ENCODE results near the gene BAHCC1. TPM values are rescaled to one million over a fixed set of nuclear protein-coding genes. Genes with fewer than 3 reads are reported as not detected.

BAHCC1 gene
- total and polyA plus RNA-seq, 10 of the 15 experiments (the other 5 are each of a cell fraction or from before 2014, with no cell fraction given): 0.03 to 0.14 (median 0.11) TPM; not detected in 6

DNA sequence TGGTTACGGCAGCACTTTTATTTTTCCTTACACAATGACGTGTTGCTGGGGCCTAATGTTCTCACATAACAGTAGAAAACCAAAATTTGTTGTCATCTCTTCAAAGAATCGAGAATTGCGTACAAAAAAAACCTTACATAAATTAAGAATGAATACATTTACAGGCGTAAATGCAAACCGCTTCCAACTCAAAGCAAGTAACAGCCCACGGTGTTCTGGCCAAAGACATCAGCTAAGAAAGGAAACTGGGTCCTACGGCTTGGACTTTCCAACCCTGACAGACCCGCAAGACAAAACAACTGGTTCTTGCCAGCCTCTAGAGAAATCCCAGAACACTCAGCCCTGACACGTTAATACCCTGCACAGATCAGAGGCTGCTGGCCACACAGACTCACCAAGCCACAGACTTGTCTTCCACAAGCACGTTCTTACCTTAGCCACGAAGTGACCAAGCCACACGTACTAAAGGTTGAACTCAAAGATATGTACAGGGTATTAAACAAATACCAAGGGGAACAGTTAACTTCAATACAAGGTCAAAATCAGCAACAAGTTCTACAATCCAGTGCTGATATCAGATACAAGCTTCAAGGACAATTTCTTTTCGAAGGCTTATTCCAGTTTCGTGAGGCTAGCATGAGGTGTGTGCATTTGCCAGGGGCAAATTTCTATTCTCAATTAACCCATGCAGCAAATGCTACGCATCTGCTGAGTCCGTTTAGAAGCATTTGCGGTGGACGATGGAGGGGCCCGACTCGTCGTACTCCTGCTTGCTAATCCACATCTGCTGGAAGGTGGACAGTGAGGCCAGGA, 114.9 kb downstream of the BAHCC1 start:
- H4K20me1 ChIP-seq (ENCODE audit: control insufficient read depth, insufficient read depth): peaks cover 11% of the 10 kb centered on the region
- peak overlapping the region; percentile 31 for H3K27ac ChIP-seq (ENCODE audit: control insufficient read depth, insufficient read depth)
- peak overlapping the region; percentile 95 for H3K4me3 ChIP-seq
- H3K27me3 ChIP-seq (replicated peaks in 1 of 2; ENCODE audit: control insufficient read depth in 2 of 2, insufficient read depth in 2 of 2, low read length in 1 of 2): no peaks in the 10 kb centered on the region
- H3K9ac ChIP-seq (ENCODE audit: control insufficient read depth, insufficient read depth, low read length): peak overlapping the region; percentile 85
- intact Hi-C loops (cut with micrococcal nuclease; ENCODE audit: unreplicated experiment) (loop anchor here (10.0 kb wide), 1 partner anchor 255 kb away; no protein-coding TSS in a partner anchor), in situ Hi-C loops (cut with MboI) (no loop called here)
- H3K4me1 ChIP-seq (ENCODE audit: control insufficient read depth, insufficient read depth, low read length): no peaks in the 10 kb centered on the region
- under 1% methylated on average over 22 of the region's 22 CpGs for WGBS (ENCODE audit: insufficient coverage, insufficient replicate concordance, low lambda C conversion rate, missing lambda C conversion rate)
- TF ChIP-seq SMAD1 (IDR thresholded peaks at IDR 0.05; ENCODE audit: low read depth, partially characterized antibody) (peak; percentile 13), PAX5 (IDR thresholded peaks at IDR 0.05; ENCODE audit: borderline replicate concordance, low read depth, low read length) (peak; percentile 16; the same call in 1 of the 2 replicates), FOXK2 (IDR thresholded peaks at IDR 0.05) (no peak), HDAC6 (IDR thresholded peaks at IDR 0.05; ENCODE audit: unreplicated experiment) (no peak), TCF12 (IDR thresholded peaks at IDR 0.05; ENCODE audit: low read depth, low read length) (no peak), POLR2AphosphoS5 (IDR thresholded peaks at IDR 0.05; ENCODE audit: low read length) (peak; percentile 89), CUX1 (IDR thresholded peaks at IDR 0.05; ENCODE audit: insufficient replicate concordance, low read depth, low read length) (no peak), POLR2AphosphoS2 (IDR thresholded peaks at IDR 0.05; ENCODE audit: low read depth, low read length) (0 out of 2 replicates have a peak, but pooled peaks have one; percentile 30)
- TF ChIP-seq, protein P1, sequence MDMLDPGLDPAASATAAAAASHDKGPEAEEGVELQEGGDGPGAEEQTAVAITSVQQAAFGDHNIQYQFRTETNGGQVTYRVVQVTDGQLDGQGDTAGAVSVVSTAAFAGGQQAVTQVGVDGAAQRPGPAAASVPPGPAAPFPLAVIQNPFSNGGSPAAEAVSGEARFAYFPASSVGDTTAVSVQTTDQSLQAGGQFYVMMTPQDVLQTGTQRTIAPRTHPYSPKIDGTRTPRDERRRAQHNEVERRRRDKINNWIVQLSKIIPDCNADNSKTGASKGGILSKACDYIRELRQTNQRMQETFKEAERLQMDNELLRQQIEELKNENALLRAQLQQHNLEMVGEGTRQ (IDR thresholded peaks at IDR 0.05; ENCODE audit: borderline replicate concordance, low read depth, low read length): no peak
- TF ChIP-seq, protein P2, sequence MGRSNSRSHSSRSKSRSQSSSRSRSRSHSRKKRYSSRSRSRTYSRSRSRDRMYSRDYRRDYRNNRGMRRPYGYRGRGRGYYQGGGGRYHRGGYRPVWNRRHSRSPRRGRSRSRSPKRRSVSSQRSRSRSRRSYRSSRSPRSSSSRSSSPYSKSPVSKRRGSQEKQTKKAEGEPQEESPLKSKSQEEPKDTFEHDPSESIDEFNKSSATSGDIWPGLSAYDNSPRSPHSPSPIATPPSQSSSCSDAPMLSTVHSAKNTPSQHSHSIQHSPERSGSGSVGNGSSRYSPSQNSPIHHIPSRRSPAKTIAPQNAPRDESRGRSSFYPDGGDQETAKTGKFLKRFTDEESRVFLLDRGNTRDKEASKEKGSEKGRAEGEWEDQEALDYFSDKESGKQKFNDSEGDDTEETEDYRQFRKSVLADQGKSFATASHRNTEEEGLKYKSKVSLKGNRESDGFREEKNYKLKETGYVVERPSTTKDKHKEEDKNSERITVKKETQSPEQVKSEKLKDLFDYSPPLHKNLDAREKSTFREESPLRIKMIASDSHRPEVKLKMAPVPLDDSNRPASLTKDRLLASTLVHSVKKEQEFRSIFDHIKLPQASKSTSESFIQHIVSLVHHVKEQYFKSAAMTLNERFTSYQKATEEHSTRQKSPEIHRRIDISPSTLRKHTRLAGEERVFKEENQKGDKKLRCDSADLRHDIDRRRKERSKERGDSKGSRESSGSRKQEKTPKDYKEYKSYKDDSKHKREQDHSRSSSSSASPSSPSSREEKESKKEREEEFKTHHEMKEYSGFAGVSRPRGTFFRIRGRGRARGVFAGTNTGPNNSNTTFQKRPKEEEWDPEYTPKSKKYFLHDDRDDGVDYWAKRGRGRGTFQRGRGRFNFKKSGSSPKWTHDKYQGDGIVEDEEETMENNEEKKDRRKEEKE (IDR thresholded peaks at IDR 0.05): peak; percentile 17; the same call in 1 of the 2 replicates
- ChIA-PET RAD21 (ENCODE audit: unreplicated experiment) (interaction anchor here (1.1 to 1.2 kb wide), 2 partner anchors 9 to 10 kb away, joined by 3 to 4 read pairs; no protein-coding TSS in a partner anchor), POLR2A (interaction anchor here (1.0 to 2.4 kb wide), 2 partner anchors 8 to 42 kb away, joined by 3 to 16 read pairs; partner anchors contain the start of gene FAAP100), CTCF (interaction anchor here (0.7 to 1.5 kb wide), 2 partner anchors 13 to 25 kb away, joined by 3 to 4 read pairs; no protein-coding TSS in a partner anchor), SMC1A (ENCODE audit: uncharacterized antibody, unreplicated experiment) (interaction anchor here (2.2 kb wide), 1 partner anchor 26 kb away, joined by 9 read pairs; no protein-coding TSS in a partner anchor)
- no peak overlapping the region for H2AFZ ChIP-seq (ENCODE audit: control insufficient read depth, low read depth, low read length)
- peak overlapping the region; percentile 85 for H3K4me2 ChIP-seq (ENCODE audit: control insufficient read depth, insufficient read depth)
- H3K79me2 ChIP-seq (ENCODE audit: control insufficient read depth, insufficient read depth, low read length): peaks cover 59% of the 10 kb centered on the region
- H3K9me3 ChIP-seq (replicated peaks; ENCODE audit: control insufficient read depth, insufficient read depth, low read length): no peaks in the 10 kb centered on the region; the same call in 2 of the 3 replicates
- peaks cover 18 to 29% of the 10 kb centered on the region in 2 experiments for H3K36me3 ChIP-seq (ENCODE audit: control insufficient read depth in 2 of 2, insufficient read depth in 2 of 2, low read length in 1 of 2)
- ATAC-seq: no peak
- FAIRE-seq: no peak
- DNase-seq (ENCODE audit: low read depth, low spot score): no peak
- no TSS peak for BruUV-seq (replicated peaks)
